BE2C (cell line): ENCODE measurements around the gene ENAH.

ENCODE experiments used
- DNase-seq: peaks from one replicate; pipeline ENCODE4 v3.0.0-alpha.2; 2020
- H3K27me3 ChIP-seq: fragments of 250-450 bp; sonication (Bioruptor Pico); 2 replicates; pipeline ENCODE4 v1.5.1; 2020; ENCODE audit warnings: mild to moderate bottlenecking
- H3K36me3 ChIP-seq: fragments of 250-450 bp; sonication (Bioruptor Pico); 2 replicates; pipeline ENCODE4 v1.5.1; 2020; ENCODE audit warnings: mild to moderate bottlenecking
- H3K4me1 ChIP-seq: fragments of 250-450 bp; sonication (Bioruptor Pico); 2 replicates; pipeline ENCODE4 v1.5.1; 2020
- H3K4me3 ChIP-seq: 2 replicates; pipeline ENCODE4 v1.5.1; 2011; ENCODE audit warnings: low read depth, low read length
- H3K9me3 ChIP-seq: fragments of 250-450 bp; sonication (Bioruptor Pico); 2 replicates; pipeline ENCODE4 v1.5.1; 2020
- TF ChIP-seq, protein P1 (sequence below): IDR thresholded peaks from 2 replicates; pipeline ENCODE4 v1.5.1; 2012; ENCODE audit warnings: mild to moderate bottlenecking, low read depth, low read length

ENAH gene

DNA sequence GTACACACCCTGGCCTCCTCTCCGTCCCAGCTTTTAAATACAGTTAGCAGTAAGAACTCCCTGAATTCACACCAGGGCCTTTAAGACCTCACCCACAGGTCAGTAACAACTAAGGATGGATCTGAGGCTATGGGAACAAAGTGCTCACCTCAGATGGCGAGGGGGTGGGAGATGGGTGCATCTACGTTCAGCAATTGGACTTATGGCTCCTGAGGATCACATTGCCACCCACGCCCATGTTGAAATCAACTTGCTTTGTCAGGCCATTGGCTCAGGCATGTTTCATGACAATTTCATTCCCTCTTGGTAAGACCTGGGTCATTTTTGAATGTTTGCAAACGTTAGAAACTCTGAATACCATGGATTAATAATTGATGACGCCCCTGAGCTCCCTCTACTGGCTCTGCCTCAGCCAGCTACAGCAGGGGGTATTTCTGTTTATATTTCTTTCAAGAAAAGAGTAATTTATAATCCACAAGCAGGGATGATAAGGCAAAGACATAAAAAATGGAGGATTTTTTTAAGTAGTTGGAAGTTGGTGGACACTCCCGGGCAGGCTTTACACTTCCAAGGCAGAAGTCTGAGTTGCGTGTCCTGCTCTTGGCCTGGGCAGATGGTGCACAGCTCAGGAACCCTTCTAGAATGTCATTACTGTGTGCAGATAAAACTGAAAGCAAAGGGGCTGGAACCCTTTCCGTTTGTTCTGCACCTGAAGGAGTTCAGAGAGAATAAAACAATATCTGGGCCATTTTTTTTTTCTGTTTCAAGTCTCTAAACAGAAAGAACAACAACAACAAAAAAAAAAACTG lies 211.4 kb downstream of the ENAH start:
- no peaks in the 10 kb centered on the region for H3K9me3 ChIP-seq
- no peaks in the 10 kb centered on the region for H3K27me3 ChIP-seq
- no peak for DNase-seq
- H3K4me3 ChIP-seq = no peak overlapping the region
- H3K4me1 ChIP-seq = no peaks in the 10 kb centered on the region
- TF ChIP-seq, protein P1, sequence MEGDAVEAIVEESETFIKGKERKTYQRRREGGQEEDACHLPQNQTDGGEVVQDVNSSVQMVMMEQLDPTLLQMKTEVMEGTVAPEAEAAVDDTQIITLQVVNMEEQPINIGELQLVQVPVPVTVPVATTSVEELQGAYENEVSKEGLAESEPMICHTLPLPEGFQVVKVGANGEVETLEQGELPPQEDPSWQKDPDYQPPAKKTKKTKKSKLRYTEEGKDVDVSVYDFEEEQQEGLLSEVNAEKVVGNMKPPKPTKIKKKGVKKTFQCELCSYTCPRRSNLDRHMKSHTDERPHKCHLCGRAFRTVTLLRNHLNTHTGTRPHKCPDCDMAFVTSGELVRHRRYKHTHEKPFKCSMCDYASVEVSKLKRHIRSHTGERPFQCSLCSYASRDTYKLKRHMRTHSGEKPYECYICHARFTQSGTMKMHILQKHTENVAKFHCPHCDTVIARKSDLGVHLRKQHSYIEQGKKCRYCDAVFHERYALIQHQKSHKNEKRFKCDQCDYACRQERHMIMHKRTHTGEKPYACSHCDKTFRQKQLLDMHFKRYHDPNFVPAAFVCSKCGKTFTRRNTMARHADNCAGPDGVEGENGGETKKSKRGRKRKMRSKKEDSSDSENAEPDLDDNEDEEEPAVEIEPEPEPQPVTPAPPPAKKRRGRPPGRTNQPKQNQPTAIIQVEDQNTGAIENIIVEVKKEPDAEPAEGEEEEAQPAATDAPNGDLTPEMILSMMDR = peak; percentile 32
- H3K36me3 ChIP-seq = no peaks in the 10 kb centered on the region

DNA sequence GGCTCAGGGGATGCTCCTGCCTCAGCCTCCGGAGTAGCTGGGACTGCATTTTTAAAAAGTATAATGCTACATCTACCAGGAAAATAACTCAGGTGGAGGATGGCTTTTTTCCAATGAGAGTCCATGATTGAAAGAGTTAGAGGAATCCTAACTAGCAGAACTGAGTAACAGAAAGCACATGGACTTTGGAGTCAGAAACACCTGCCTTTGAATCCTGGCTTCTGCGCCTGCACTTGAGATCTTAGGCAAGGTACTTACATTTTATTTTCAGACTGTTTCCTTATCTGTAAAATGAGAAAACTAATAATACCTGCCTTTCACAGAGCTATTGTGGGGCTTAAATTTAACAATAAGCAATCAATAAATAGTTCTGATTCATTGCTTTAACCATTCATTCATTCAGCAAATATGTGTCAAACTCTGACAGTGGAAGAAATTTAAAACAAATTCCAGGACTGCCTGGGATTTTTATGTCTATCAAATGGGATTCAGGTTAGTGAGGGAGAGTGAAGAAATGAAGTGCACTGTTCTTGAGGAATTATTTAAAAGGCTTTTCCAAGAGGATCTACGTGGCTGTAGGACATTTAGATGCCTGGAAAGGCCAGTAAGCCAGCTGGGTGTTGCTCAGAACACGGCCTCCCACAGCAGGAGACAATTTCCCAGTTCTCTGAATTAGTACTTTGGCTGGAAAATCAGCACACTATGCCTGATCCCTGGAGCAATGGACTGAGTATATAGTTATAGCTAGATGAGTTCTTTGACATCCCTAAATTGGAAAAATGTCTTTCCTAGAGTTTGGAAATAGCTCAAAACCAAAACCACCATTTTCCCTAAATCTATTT lies 212.3 kb downstream of the ENAH start:
- H3K4me1 ChIP-seq = no peaks in the 10 kb centered on the region
- TF ChIP-seq, protein P1 = no peak
- H3K9me3 ChIP-seq = no peaks in the 10 kb centered on the region
- H3K36me3 ChIP-seq = no peaks in the 10 kb centered on the region
- no peaks in the 10 kb centered on the region for H3K27me3 ChIP-seq
- no peak overlapping the region for H3K4me3 ChIP-seq
- DNase-seq = no peak

GRCh38 chr1:225437710-225438437 lies 215.0 kb downstream of the ENAH start:
- TF ChIP-seq, protein P1 = peak; percentile 64
- Histone ChIP-seq H3K27me3 (no peaks in the 10 kb centered on the region), H3K4me3 (no peak overlapping the region), H3K36me3 (no peaks in the 10 kb centered on the region), H3K4me1 (no peaks in the 10 kb centered on the region), H3K9me3 (no peaks in the 10 kb centered on the region)
- DNase-seq = no peak
